Hepatocyte (in vitro differentiated cells): Measurements from ENCODE around the gene CAV3.

Experiments
- EZH2phosphoT487 ChIP-seq: fragments of 200-600 bp; sonication (generic); IDR thresholded peaks from one replicate; pipeline ENCODE4 v1.6.1; 2018; ENCODE audit warnings: antibody characterized with exemption, mild to moderate bottlenecking, low read depth, moderate library complexity; ENCODE audit not compliant: unreplicated experiment, severe bottlenecking
- TF ChIP-seq, protein P1 (sequence below): fragments of 200-600 bp; sonication (generic); IDR thresholded peaks from 2 replicates; pipeline ENCODE4 v1.5.1; 2016; ENCODE audit warnings: antibody characterized with exemption, mild to moderate bottlenecking; ENCODE audit not compliant: poor library complexity

- TF ChIP-seq, protein P1, sequence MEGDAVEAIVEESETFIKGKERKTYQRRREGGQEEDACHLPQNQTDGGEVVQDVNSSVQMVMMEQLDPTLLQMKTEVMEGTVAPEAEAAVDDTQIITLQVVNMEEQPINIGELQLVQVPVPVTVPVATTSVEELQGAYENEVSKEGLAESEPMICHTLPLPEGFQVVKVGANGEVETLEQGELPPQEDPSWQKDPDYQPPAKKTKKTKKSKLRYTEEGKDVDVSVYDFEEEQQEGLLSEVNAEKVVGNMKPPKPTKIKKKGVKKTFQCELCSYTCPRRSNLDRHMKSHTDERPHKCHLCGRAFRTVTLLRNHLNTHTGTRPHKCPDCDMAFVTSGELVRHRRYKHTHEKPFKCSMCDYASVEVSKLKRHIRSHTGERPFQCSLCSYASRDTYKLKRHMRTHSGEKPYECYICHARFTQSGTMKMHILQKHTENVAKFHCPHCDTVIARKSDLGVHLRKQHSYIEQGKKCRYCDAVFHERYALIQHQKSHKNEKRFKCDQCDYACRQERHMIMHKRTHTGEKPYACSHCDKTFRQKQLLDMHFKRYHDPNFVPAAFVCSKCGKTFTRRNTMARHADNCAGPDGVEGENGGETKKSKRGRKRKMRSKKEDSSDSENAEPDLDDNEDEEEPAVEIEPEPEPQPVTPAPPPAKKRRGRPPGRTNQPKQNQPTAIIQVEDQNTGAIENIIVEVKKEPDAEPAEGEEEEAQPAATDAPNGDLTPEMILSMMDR: no peak
- TF ChIP-seq EZH2phosphoT487: no peak
Measured at GRCh38 chr3:8743021-8743601, 9.5 kb downstream of the CAV3 start.
